ENCODE measurements around the gene DCHS2.

GRCh38 chr4:154427149-154427548 is 64.5 kb downstream of the DCHS2 start:
- TF ChIP-seq POLR2A (IDR thresholded peaks at IDR 0.05) (no peak), CTCF (IDR thresholded peaks at IDR 0.05) (no peak), EP300 (IDR thresholded peaks at IDR 0.05) (no peak), POLR2AphosphoS5 (IDR thresholded peaks at IDR 0.05) (no peak)
